ENCODE results near the gene LRP11. TPM values are rescaled to one million over a fixed set of nuclear protein-coding genes. Genes with fewer than 3 reads are reported as not detected.

The LRP11 gene
- total RNA-seq, 1 donor, result 74.1 TPM

DNA sequence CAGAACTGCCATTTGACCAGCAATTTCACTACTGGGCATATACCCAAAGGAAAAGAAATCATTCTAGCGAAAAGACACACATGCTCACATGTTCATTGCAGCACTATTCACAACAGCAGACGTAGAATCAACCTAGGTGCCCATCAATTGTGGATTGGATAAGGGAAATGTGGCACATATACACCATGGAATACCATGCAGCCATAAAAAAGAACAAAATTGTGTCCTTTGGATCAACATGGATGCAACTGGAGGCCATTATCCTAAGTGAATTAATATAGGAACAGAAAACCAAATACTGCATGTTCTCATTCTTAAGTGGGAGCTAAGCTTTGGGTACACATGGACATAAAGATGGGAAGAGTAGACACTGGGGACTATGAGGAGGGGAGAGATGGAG is 17.7 kb upstream of the LRP11 start:
- no peak for DNase-seq (ENCODE audit: low read depth)
- no peak overlapping the region for H3K4me3 ChIP-seq (ENCODE audit: low read depth, low read length)
- TF ChIP-seq, protein P1, sequence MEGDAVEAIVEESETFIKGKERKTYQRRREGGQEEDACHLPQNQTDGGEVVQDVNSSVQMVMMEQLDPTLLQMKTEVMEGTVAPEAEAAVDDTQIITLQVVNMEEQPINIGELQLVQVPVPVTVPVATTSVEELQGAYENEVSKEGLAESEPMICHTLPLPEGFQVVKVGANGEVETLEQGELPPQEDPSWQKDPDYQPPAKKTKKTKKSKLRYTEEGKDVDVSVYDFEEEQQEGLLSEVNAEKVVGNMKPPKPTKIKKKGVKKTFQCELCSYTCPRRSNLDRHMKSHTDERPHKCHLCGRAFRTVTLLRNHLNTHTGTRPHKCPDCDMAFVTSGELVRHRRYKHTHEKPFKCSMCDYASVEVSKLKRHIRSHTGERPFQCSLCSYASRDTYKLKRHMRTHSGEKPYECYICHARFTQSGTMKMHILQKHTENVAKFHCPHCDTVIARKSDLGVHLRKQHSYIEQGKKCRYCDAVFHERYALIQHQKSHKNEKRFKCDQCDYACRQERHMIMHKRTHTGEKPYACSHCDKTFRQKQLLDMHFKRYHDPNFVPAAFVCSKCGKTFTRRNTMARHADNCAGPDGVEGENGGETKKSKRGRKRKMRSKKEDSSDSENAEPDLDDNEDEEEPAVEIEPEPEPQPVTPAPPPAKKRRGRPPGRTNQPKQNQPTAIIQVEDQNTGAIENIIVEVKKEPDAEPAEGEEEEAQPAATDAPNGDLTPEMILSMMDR (IDR thresholded peaks at IDR 0.05; ENCODE audit: insufficient read depth, low read length), result no peak

DNA sequence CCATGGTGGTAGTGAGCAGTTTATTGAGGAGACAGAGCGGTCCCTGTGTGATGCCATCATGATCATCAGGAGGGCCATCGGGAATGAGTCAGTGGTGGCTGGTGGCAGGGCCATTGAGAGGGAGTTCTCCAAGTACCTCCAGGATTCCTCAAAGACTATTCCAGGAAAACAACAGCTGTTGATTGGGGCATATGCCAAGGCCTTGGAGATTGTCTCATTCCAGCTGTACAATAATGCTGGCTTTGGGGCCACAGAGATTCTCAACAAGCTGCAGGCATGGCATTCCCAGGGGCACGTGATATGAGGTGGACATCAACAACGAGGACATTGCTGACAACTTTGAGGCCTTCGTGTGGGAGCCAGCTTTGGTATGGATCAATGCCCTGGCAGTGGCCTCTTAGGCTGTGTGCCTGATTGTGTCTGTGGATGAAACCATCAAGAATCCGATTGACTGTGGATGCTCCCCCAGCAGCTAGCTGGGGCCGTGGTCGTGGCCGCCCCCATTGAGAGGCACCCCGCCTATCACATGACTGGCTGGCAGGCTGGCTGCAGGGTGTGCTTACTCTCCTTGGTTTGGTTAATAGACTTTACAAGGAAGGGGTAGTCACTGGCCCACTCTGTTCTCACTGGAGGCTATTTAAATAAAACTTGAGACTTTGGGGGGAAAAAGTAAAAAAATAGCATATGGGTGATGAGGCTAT is 17.1 kb upstream of the LRP11 start:
- DNase-seq (ENCODE audit: low read depth), result no peak
- H3K4me3 ChIP-seq (ENCODE audit: low read depth, low read length), result no peak overlapping the region
- TF ChIP-seq, protein P1 (IDR thresholded peaks at IDR 0.05; ENCODE audit: insufficient read depth, low read length), result no peak

DNA sequence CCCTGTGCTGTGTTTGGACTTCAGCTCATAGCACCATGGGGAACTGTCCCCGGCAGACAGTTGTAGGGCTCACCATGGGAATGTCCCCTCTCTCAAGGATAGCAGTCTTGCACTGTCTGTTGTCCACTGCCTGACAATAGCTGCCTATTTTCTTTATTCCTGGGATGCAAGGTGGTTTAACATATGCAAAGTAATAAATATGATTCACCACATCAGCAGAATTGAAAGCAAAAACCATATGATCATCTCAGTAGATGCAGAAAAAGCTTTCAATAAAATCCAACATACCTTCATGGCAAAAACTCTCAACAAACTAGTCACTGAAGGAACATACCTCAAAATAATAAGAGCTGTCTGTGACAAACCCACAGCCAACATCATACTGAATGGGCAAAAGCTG is 13.5 kb upstream of the LRP11 start:
- TF ChIP-seq, protein P1 (IDR thresholded peaks at IDR 0.05; ENCODE audit: insufficient read depth, low read length), result no peak
- DNase-seq (ENCODE audit: low read depth), result no peak
- H3K4me3 ChIP-seq (ENCODE audit: low read depth, low read length), result no peak overlapping the region

DNA sequence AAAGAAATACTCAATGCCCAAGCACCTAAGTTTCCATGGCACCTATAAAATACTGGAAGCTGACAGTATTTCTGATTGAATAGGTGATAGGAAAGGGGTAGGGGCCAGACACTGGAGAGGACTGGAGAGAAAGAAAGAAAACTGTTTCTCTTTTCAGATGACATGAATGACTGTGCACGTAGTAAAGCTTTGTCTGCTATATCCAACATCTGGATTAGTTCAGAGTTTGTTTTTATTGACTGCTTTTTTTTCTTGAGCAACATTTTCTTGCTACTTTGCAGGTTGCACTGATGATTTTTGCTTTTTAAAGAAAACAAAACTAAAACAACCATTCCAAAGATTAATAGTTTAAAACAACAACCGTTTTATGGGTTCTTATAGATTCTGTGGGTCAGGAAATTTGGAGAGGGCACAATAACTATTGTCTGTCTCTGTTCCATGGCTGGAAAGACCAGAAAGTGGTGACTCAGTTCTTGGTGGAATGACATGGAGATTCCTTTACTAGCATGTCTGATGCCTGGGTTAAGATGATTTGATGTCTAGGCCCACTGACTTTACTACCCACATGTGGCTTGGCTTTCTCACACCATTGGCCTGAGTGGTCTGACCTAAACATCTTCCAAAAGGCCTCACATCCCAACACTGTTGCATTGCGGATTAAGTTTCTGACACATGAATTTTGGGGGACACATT is 12.2 kb upstream of the LRP11 start:
- TF ChIP-seq, protein P1 (IDR thresholded peaks at IDR 0.05; ENCODE audit: insufficient read depth, low read length), result no peak
- no peak overlapping the region for H3K4me3 ChIP-seq (ENCODE audit: low read depth, low read length)
- DNase-seq (ENCODE audit: low read depth), result no peak

DNA sequence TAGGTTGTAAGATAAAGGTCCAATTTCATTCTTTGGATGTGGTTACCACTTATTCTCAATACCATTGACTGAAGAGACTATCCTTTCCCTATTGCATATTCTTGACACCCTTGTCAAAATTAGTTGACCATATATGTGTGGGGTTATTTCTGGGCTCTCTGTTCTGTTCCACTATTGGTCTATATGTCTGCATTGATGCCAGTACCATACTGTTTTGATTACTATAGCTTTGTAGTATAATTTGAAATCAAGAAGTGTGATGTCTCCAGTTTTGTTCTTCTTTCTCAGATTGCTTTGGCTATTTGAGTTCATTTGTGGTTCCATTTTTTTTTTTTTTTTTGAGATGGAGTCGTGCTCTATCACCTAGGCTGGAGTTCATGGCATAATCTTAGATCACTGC is 8.1 kb upstream of the LRP11 start:
- TF ChIP-seq, protein P1 (IDR thresholded peaks at IDR 0.05; ENCODE audit: insufficient read depth, low read length), result no peak
- no peak for DNase-seq (ENCODE audit: low read depth)
- no peak overlapping the region for H3K4me3 ChIP-seq (ENCODE audit: low read depth, low read length)

DNA sequence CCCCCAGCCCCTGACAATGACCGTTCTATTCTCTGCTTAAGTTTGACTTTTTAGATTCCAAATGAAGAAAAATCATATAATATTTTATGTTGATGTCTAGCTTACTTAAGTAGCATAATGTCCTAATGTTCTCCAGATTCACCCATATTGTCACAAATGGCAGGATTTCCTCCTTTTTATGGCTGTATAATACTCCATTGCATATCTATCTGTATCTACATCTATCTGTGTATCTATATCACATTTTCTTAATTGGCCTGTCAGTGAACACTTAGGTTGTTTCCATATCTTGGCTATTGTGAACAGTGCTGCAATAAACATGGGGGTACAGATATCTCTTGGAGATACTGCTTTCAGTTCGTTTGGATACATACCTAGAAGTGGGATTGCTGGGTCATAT is 7.0 kb upstream of the LRP11 start:
- no peak overlapping the region for H3K4me3 ChIP-seq (ENCODE audit: low read depth, low read length)
- TF ChIP-seq, protein P1 (IDR thresholded peaks at IDR 0.05; ENCODE audit: insufficient read depth, low read length), result no peak
- no peak for DNase-seq (ENCODE audit: low read depth)

Measured in fibroblast of the aortic adventitia (primary cell).